Daoy (cell line): Measurements from ENCODE around the gene KLHL17. TPM values are rescaled to one million over a fixed set of nuclear protein-coding genes. Genes with fewer than 3 reads are reported as not detected.
A peak's percentile ranks its signal among the peaks of the same experiment; 100 is the strongest.
"Not testable (repeated sequence)": the region's sequence is repeated elsewhere in the genome, so short reads cannot be mapped to it uniquely, and the experiment has no call there.

ENCODE experiments used
- DNase-seq: peaks from one replicate; pipeline ENCODE4 v3.0.0-alpha.2; 2015; ENCODE audit warnings: low read depth
- total RNA-seq: library from RNA; depleted of rRNA; stranded (reverse); fragments of >200 nt; shearing (Covaris generic); gene quantifications from 2 replicates; pipeline ENCODE4 v1.2.3, GENCODE V29; 2014

The KLHL17 gene
- total RNA-seq, 1 experiment from 2014 or later, result 9.4 TPM

DNA sequence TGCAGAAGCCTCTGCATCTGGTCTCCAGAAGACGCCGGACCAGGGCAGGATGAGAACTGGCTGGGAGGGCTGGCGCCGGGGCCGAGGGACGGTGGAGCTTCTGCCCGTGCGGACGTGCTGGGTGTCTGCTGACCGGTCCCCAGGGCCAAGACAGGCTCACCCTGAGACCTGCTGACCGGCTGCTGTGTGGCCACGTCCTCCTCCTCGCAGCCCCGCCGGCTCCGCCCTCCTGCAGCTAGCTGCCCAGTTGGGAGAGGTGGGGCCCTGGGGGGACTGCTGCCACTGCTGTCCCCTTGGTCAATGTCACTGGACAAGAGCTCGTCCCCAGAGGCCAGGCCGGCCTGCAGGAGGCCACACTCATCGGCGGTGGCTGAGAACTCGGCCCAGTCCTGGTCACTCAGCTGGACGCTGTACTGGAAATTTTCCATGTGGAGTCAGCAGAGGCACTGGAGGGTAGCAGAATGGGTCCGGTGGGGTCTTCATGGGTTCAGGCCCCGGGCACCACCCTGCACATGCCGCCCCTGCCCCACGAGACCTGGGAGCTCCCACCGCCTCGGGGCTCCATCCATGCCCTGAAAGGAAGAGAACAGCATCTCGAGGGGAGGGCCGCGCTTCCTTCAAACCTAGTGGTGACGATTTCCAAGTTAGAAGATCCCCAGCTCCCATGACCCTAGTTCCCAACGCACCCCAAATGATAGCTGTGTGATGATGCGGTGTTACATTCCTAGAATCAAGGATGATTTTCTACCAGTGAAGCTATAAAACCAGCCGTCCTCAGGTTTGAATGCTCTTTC, 20.4 kb downstream of the KLHL17 start:
- no peak for DNase-seq

DNA sequence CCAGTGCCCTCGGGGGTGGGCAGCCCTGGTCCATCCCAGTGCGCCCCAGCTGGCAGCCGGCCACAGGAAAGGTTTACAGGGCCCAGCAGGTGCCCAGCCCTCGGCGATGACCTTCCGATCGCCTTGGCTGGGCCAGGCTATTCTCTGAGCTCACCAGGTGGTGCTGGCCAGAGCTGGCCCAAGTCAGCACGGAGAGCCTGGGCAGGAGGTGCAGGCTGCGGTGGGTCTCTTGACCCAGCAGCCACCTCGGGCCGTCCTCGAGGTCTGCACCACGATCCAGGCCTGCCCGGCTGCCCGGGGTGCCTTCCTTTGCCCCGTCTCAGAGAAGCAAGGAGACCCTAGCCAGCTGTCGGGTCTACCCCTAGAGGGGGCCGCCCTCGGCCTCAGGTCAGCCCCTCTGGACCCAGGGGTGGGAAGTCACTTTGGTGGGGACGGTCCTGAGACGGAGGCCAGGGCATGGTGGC, 21.1 kb downstream of the KLHL17 start:
- DNase-seq, result no peak

DNA sequence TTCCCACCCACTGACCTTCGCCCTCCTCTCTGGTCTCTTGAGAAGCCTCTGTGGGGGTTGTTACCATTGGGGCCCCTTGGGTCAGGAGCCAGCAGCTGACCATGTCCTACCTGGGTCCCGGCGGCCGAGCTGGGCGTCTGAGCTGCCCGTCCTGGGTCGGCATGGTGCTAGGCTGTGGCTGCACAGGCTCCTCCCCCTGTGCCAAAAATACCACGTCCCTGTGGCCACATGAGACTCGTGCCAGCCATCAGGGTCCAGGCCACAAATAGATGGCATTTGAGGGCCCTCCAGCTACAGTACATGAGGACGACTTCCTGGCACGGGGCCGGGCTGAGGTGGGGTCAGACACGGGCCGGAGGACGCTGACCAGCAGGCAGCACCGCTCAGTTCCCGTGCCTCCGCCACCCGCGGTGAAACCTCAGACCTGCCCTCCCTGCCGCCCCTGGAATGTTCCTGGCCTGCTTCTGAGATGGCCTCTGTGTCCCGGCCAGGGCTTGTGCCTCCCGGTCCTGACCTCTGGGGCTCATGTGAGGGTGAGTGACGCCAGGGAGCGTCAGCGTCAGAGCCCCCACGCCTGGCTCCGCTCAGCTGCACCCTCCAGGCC, 21.7 kb downstream of the KLHL17 start, which contains the start of gene PERM1:
TSS of gene PERM1 (minus strand) at position 139 of the 604 bp plus-strand sequence. CDS start 1,064 bp downstream, outside the sequence.
- DNase-seq, result no peak

DNA sequence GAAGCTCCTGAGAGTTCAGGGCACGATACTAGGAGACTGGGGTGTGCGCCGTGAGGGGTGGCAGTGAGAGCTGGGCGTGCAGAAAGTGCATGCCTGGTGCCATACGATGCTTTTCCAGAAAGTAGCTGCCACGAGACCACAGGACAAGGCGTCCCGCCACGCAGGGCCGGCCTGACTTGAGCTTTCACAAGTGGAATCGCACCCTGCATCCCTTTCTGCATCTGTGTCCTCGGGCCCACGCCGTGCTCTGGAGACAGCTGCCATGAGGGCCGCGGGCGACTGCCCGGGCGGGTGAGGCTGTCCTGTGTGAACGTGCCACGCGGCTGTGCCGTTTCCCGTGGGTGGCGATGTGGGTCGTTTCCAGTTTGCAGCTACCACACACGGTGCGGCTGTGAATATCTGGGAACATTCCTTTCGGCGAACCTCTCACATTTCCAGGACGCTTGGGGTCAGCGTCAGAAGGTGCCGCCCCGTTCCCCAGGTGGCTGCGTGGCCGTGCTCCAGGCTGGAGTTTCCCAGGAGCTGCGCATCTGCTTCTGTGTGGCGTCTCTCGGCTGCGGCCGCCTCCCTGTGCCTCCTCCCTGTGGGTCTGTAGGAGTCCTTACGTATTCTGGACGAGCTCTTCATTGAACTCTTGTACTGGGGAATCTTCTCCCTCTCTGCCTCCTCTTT, 22.5 kb downstream of the KLHL17 start:
- DNase-seq, result peak; percentile 35

DNA sequence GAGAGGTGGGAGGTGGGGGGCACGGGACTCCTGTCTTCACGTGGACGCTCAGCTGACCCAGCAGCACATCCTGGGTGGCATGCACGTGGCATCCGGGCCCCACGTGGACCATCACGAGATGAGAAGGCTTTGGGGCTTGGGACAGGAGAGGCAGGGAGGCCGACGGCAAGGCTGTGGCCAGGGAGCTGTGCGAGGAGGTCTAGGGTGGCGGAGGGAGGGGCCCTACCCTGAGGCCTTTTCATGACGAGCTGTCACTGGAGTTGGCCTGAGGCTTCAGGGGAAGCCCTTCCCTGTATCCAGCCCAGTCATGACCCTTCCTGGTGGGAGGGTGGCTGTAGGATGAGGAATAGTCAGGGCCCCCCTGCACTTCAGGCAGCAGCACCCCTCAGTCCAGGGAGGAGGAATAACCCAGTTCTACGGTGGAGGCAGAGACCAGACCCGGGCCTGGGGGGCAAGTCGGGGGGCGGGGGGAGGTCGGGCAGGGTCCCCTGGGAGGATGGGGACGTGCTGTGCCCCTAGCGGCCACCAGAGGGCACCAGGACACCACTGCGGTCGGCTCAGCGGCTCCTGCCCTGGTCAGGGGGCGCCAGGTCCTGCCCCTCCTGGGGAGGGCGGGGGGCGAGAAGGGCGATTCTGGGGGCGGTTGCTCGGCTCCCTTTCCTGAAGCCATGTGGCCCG, 23.6 kb downstream of the KLHL17 start:
- DNase-seq, result peak; percentile 54

DNA sequence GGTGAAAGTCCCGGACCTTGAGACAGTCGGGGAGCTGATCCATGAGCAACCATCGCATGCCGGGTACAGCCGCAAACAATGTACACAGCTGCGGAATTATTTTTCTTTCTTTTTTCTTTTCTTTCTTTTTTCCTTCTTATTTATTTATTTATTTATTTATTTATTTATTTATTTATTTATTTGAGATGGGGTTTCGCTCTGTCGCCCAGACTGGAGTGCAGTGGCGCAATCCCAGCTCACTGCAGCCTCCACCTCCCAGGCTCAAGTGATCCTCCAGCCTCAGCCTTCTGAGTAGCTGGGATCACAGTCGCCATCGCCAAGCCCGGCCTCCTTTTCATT, 24.1 kb downstream of the KLHL17 start:
- no peak for DNase-seq

DNA sequence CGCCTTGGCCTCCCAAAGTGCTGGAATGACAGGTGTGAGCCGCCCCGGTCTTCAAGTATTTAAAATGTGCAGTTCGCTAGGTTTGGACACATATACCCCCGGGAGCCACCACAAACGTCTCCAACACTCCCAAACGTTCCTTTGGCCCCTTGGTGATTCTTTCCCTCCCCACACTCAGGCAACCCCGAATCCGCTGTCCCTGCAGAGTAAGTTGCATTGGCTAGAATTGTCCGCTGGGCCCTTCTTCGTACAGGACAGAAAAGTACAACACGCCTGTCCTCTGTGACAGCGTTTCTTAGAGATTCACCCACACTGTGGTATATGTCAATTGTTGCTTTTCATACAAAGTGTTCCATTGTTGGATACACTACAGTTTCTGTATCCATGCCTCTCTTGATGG, 24.7 kb downstream of the KLHL17 start:
- DNase-seq, result no peak

DNA sequence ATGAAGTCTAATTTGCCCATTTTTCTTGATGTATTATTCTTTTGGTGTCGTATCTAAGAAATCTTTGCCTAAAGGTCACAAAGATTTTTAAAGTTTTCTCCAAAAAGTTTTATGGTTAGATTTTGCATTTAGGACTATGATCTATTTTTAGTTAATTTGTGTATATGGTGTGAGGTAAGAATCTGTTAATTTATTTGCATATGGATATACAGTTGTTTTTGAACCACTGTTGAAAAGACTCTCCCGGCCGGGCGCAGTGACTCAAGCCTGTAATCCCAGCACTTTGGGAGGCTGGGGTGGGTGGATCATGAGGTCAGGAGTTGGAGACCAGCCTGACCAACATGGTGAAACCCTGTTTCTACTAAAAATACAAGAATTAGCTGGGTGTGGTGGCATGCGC, 27.7 kb downstream of the KLHL17 start:
- DNase-seq, result not testable (repeated sequence)

DNA sequence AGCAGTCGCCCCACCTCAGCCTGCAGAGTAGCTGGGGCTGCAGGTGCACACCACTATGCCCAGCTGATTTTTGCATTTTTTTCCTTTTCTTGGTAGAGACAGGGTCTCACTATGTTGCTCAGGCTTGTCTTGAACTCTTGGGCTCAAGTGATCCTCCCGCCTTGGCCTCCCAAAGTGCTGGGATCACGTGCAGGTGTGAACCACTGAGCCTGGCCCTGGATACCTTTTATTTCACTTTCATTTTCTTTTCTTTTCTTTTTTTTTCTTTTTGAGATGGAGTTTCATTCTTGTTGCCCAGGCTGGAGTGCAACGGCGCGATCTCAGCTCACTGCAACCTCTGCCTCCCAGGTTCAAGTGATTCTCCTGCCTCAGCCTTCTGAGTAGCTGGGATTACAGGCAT, 30.9 kb downstream of the KLHL17 start:
- DNase-seq, result not testable (repeated sequence)

DNA sequence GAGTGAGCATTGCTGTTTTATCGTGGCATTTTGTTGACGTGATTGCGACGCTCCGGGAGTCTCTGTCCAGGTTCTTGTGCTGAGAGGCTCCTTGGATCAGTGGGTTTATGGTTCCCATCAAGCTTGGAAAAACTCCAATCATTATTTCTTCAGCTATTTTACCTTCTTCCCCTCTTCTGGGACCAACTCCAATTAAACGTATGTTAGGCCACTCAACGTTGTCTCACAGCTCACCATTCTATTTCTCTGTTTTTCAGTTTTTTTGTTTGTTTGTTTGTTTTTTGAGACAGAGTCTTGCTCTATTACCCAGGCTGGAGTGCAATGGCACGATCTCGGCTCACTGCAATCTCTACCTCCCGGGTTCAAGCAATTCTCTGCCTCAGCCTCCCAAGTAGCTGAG, 31.5 kb downstream of the KLHL17 start:
- no peak for DNase-seq

DNA sequence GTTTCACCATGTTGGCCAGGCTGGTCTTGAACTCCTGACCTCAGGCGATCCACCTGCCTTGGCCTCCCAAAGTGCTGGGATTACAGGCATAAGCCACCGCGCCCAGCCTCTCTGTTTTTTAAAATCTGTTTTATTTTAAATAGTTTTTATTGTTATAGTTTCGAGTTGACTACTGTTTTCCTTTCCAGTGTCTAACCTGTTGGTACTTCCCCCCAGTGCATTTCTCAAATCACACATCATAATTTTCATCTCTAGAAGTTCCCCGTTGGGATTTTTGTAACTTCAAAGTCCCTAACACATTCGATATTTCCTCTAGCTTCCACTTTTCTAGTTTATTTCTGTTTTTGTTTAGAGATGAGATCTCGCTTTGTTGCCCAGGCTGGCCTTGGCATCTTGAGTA, 32.0 kb downstream of the KLHL17 start:
- DNase-seq, result no peak

DNA sequence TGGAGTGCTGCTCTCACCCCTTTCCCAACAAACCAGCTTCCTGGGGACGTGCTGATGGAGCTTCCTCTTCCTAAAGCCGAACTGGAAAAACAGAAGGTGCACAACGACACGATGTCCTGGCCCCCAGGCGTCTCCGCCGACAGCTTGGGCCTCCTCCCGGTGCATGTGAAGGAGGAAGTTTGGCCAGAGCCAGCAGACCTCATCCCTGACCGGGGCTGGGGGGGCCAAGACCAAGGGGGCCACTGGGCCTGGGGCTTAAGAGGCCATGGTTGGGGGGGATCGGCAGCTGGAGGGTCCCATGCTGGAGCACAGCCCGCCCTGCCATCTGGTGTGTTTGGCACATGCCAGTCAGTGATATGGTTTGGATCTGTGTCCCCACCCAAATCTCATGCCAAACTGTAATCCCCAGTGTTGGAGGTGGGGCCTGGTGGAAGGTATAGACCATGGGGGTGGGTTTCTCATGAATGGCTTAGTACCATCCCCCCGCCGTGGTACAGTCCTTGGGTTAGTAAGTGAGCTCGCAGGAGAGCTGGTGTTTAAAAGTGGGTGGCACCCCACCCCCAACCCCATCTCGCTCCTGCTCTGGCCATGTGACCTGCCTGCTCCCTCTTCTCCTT, 33.1 kb downstream of the KLHL17 start:
- DNase-seq, result no peak

DNA sequence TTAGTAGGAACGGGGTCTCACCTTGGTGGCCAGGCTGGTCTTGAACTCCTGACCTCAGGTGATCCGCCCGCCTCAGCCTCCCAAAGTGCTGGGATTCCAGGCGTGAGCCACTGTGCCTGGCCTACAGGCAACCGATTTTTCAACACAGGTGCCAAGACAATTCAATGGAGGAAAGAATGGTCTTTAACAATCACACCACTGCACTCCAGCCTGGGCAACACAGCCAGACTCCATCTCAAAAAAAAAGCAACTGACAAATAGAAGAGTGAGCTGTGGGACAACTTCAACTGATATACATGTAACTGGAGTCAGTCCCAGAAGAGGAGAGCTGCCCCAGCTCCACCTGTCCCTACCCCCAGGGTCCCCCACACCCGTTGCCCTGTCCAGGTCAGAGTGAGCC, 34.2 kb downstream of the KLHL17 start:
- not testable (repeated sequence) for DNase-seq

DNA sequence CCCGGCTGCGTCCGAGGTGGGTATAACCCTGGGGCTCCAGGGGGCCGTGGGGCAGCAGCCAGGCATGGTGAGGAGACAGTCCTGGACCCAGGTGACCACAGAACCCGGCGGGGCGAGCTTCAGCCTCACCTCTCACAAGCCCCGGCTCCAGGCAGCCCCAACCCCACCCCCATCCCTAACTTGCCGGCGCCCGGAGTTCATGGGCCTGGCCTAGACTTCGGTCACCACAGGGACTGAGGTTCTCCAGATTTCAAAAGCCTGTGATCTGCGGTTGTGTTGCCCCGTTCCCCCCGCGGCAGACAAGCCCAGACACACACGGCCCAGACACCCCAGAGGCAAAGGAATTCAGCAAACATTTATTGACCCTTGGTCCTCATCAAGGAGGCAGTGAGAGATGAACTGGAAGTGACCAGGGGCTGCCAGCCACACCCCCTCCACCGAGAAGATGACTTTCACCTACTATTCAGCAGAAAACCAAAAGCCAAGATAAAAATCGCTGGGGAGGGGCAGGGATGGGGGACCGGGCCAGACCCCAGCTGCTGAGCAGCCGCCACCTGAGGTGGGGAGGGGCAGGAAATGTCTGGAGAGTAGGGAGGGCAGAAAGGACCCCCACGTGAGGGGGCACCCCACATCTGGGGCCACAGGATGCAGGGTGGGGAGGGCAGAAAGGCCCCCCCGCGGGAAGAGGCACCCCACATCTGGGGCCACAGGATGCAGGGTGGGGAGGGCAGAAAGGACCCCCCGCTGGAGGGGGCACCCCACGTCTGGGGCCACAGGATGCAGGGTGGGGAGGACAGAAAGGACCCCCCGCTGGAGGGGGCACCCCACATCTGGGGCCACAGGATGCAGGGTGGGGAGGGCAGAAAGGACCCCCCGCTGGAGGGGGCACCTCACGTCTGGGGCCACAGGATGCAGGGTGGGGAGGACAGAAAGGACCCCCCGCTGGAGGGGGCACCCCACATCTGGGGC, 35.6 kb downstream of the KLHL17 start:
- no peak for DNase-seq

DNA sequence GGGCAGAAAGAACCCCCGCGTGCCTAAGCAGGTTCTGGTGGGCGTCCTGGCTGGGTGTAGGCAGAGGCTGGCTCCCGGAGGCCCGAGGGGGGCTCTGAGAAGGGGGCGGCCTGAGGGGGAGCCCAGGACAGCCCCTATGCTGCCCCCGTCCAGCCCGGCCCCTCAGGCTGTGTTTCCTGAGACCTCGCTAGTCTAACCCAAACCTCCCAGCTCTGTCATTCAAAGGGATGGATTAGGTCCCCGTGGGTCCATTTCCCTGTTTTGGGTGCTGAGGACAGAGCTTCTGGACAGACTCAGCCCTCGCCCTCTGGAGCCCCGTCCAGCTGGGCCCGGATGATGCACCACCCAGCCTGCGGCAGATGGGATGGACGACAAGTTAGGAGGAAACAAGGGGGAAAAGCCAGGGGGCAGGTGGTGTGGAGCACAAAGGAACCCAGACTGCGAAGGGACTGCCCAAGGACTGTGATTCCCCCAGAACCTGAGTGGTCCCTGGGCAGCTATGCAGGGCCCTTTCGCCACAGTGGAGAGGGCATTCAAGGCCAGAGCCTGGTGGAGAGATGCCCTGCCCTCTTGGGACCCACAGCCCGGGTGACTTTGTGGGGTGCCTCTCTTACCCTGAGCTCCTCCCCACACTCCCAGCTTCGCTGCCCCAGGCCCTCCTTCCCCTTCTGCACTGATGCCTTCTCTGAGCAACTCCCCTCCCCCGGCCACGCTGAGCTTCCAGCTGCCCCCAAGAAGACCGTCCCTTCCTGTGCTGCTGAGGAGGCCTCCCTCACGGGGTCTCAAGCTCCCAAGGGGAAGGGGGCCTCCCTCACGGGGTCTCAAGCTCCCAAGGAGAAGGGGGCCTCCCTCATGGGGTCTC, 36.7 kb downstream of the KLHL17 start:
- DNase-seq, result no peak

DNA sequence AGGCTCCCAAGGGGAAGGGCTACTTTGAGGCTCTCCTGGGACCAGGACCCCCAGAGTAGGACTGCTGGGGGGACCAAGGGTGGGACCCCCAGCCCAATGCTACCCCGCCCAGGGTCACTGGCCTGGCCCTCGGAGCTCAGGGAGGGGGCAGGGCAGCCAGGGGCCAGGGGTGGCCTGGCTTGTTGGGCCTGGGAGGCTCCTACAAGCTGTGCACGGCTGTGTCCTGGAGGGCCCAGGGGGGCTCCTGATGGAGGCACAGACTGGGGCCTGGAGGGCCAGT, 37.3 kb downstream of the KLHL17 start:
- peak; percentile 17 for DNase-seq

DNA sequence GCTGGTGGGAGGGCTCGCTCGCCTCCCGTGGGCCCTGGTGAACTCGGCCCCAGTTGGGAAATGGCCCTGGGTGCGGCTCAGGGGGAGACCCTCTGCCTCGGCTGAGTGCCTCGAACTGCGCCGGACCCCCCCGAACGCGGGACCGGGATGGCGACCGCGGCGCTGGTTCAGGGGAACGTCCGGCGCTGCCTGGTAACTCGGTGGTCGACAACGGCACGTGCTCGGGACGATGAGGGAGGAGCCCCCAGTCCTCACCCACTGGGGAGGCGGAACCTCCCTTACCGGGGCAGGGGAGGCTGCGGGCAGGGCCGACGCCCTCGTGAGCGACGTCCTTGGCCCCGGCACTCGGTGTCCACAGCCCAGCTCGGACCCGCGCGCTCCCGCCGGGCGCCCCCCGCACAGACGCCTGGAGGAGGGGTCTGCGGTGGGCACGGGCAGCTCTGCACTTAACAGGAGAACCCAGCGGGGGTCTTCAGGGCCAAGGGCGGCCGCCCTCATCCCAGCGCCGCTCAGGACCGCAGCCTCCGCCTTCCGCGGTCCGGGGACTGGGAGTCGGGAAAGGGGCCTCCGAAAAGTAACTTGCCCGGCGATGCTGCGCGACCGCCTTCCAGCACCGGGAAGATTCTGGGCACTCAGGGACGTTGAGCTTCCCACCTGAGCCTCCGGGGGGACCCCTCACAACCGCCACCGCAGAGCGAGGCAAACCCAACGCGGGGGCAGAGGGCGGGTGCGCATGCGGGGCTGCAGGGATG, 37.8 kb downstream of the KLHL17 start:
- DNase-seq, result peak; percentile 58

DNA sequence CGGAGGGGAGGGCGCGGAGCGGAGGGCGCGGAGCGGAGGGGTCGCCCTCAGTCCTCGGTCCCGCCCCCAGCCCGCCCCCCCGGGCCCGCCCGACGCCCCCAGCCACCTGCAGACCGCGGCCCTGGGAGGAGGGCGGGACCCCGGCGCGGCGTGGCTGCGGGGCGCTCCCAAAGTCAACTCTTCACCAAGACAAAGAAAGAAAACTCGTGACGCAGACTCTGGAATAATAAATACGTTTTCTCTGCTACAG, 38.3 kb downstream of the KLHL17 start:
- no peak for DNase-seq

DNA sequence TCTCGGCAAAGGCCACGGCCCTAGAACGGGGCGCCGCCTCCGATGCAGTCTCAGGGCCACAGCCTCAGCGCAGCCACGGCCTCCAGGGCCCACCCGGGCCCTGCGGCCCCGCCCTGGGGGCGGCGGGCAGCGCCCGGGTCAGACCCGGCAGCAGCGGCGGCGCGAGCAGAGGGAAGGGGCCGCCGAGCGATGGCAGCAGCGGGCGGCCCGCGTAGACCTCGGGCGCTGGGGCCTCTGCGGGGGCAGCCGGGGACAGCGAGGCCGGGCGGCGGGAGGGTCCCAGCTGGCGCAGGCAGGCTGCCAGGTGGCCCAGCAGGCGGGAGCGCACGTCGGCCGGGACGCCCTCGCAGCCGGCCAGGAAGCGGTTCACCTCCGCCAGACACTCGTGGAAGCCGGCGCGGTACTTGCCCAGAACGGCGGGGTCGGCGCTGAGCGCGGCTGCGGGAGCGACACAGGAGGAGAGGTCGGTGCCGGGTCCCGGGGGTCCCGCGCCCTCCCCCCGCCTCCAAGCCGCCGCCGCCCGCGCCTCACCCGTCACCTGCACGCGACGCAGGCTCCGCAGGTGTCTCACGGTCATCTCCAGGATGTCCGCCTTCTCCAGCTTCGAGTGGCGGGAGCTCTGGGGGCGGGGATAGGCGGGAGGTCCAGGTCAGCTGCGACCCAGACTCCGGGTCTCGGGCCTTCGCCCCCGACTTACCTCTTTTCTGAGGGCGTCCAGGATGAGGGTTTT, 38.8 kb downstream of the KLHL17 start:
- peak; percentile 69 for DNase-seq
